HCT116 (cell line): ENCODE measurements around the gene DENND4A. TPM values are rescaled to one million over a fixed set of nuclear protein-coding genes. Genes with fewer than 3 reads are reported as not detected.

Experiments used
- ATAC-seq: fragments of 200-7000 bp; cut with Tn5 transposase; 2 replicates; pipeline ENCODE4 v1.9.1; 2020; ENCODE audit warnings: mild to moderate bottlenecking, moderate library complexity
- BruUV-seq: library from RNA; stranded (reverse); fragments of 400-500 nt; replicated peaks from 2 replicates; lab custom pipeline; 2021; lab: Mats Ljungman, UMichigan
- CTCF ChIA-PET: fragments of 300-600 bp; sonication (Branson Sonifier 250); formaldehyde crosslinking; loops from one replicate; lab custom pipeline; 2021; ENCODE audit warnings: antibody characterized with exemption; lab: Charles Lee
- POLR2A ChIA-PET: fragments of 300-600, 350-600 bp; sonication (Branson Sonifier 250); formaldehyde crosslinking; loops from one replicate; lab custom pipeline; 2021; ENCODE audit warnings: antibody characterized with exemption; lab: Charles Lee
- RAD21 ChIA-PET, 2 experiments: fragments of 300-600 bp; sonication (Branson Sonifier 250); formaldehyde crosslinking; loops; one replicate each; lab custom pipeline; 2023; ENCODE audit warnings: low total read pairs in 2 of 2; ENCODE audit not compliant: uncharacterized antibody in 2 of 2, unreplicated experiment in 2 of 2, low non-redundant PET in 1 of 2; lab: Charles Lee
- DNase-seq: peaks from one replicate; pipeline ENCODE4 v3.0.0-alpha.2; 2010; ENCODE audit warnings: low read depth, low spot score
- H2AFZ ChIP-seq: fragments of 200-600 bp; shearing (Covaris generic), sonication (generic); 2 replicates; pipeline ENCODE4 v1.6.1; 2017; ENCODE audit warnings: low read depth, mixed run types, mixed read lengths, antibody characterized with exemption, low read length; ENCODE audit not compliant: poor library complexity, severe bottlenecking
- H3K27ac ChIP-seq: 2 replicates; pipeline ENCODE4 v1.5.1; 2012; ENCODE audit warnings: low read depth, low read length
- H3K27me3 ChIP-seq: fragments of 200-600 bp; sonication (generic); 2 replicates; pipeline ENCODE4 v1.6.1; 2016; ENCODE audit warnings: mixed run types, low read length, mixed read lengths; ENCODE audit not compliant: insufficient read depth
- H3K36me3 ChIP-seq, 2 experiments: fragments of 200-500 bp in 1 of 2; fragments of 200-600 bp in 1 of 2; sonication (Bioruptor generic) in 1 of 2; sonication (generic) in 1 of 2; 2 replicates each; pipeline versions ENCODE4 v1.5.1 to v1.6.1; 2014 to 2016; ENCODE audit warnings: low read length in 2 of 2, inconsistent platforms in 1 of 2, mixed read lengths in 1 of 2, mixed run types in 1 of 2; ENCODE audit not compliant: insufficient read depth in 2 of 2, control insufficient read depth in 1 of 2
- H3K4me1 ChIP-seq, 2 experiments: fragments of 200-600 bp in 1 of 2; sonication (generic) in 1 of 2; 2 replicates each; pipeline versions ENCODE4 v1.5.1 to v1.6.1; 2012 to 2017; ENCODE audit warnings: low read length in 2 of 2, inconsistent platforms in 1 of 2, mild to moderate bottlenecking in 1 of 2, mixed read lengths in 1 of 2, mixed run types in 1 of 2, moderate library complexity in 1 of 2; ENCODE audit not compliant: insufficient read depth in 2 of 2, control insufficient read depth in 1 of 2
- H3K4me2 ChIP-seq: fragments of 200-600 bp; sonication (generic); 2 replicates; pipeline ENCODE4 v1.6.1; 2017; ENCODE audit warnings: mixed run types, low read length, mixed read lengths
- H3K4me3 ChIP-seq, 2 experiments: fragments of 200-600 bp in 1 of 2; sonication (generic) in 1 of 2; replicated peaks in 1 of 2; 2 replicates each; pipeline ENCODE4 v1.5.1; 2011 to 2016; ENCODE audit warnings: low read length in 2 of 2, control low read depth in 1 of 2, low read depth in 1 of 2, mild to moderate bottlenecking in 1 of 2, mixed read lengths in 1 of 2, mixed run types in 1 of 2
- H3K79me2 ChIP-seq: fragments of 200-600 bp; sonication (generic); 2 replicates; pipeline ENCODE4 v1.6.1; 2017; ENCODE audit warnings: mild to moderate bottlenecking, mixed run types, low read length, moderate library complexity, mixed read lengths; ENCODE audit not compliant: insufficient read depth
- H3K9ac ChIP-seq: fragments of 200-600 bp; sonication (generic); 2 replicates; pipeline ENCODE4 v1.6.1; 2016; ENCODE audit warnings: low read length, mixed read lengths
- H3K9me2 ChIP-seq: fragments of 200-600 bp; sonication (generic), shearing (Covaris generic); 2 replicates; pipeline ENCODE4 v1.6.1; 2017; ENCODE audit warnings: mixed run types, mild to moderate bottlenecking, moderate library complexity; ENCODE audit not compliant: insufficient read depth
- H3K9me3 ChIP-seq, 2 experiments: fragments of 200-500 bp in 1 of 2; fragments of 200-600 bp in 1 of 2; sonication (Bioruptor generic) in 1 of 2; sonication (generic) in 1 of 2; 2 replicates each; pipeline ENCODE4 v1.6.1; 2014 to 2017; ENCODE audit warnings: low read length in 2 of 2, mixed read lengths in 2 of 2, inconsistent platforms in 1 of 2, low read depth in 1 of 2, mild to moderate bottlenecking in 1 of 2, mixed run types in 1 of 2, moderate library complexity in 1 of 2; ENCODE audit not compliant: control insufficient read depth in 1 of 2, insufficient read depth in 1 of 2
- H4K20me1 ChIP-seq: fragments of 200-600 bp; sonication (generic), shearing (Covaris generic); 2 replicates; pipeline ENCODE4 v1.6.1; 2017; ENCODE audit warnings: mixed run types, mild to moderate bottlenecking, moderate library complexity; ENCODE audit not compliant: insufficient read depth
- CBX3 ChIP-seq: IDR thresholded peaks from 2 replicates; pipeline ENCODE4 v1.6.1; 2012; ENCODE audit warnings: low read depth
- FOSL1 ChIP-seq: IDR thresholded peaks from 2 replicates; pipeline ENCODE4 v1.6.1; 2012; ENCODE audit warnings: low read depth
- POLR2AphosphoS5 ChIP-seq: IDR thresholded peaks from 2 replicates; pipeline ENCODE4 v1.6.1; 2011; ENCODE audit warnings: mild to moderate bottlenecking, low read depth, low read length, moderate library complexity
- RAD21 ChIP-seq: IDR thresholded peaks from 2 replicates; pipeline ENCODE4 v1.6.1; 2012; ENCODE audit warnings: low read depth, mild to moderate bottlenecking
- SIN3A ChIP-seq: IDR thresholded peaks from 2 replicates; pipeline ENCODE4 v1.6.1; 2012; ENCODE audit warnings: low read depth
- SP1 ChIP-seq: IDR thresholded peaks from 2 replicates; pipeline ENCODE4 v1.6.1; 2012; ENCODE audit warnings: low read depth
- SRF ChIP-seq: IDR thresholded peaks from 2 replicates; pipeline ENCODE4 v1.6.1; 2012; ENCODE audit warnings: low read depth
- TCF7L2 ChIP-seq: IDR thresholded peaks from 2 replicates; pipeline ENCODE4 v1.7.0; 2011; ENCODE audit warnings: borderline replicate concordance, inconsistent platforms; ENCODE audit not compliant: insufficient read depth, insufficient read length; ENCODE audit errors: extremely low read depth
- YY1 ChIP-seq: IDR thresholded peaks from 2 replicates; pipeline ENCODE4 v1.6.1; 2011; ENCODE audit warnings: low read length, low read depth, moderate library complexity, mild to moderate bottlenecking; ENCODE audit not compliant: insufficient replicate concordance; ENCODE audit errors: extremely low read depth
- ZNF274 ChIP-seq: fragments of 200-500 bp; sonication (Bioruptor generic); IDR thresholded peaks from 2 replicates; pipeline ENCODE4 v1.6.1; 2014; ENCODE audit warnings: mild to moderate bottlenecking, low read depth, low read length, inconsistent platforms
- intact Hi-C: fragments of 100-400 bp; cut with micrococcal nuclease; formaldehyde crosslinking; loops from 2 replicates; pipeline ENCODE4 v1.10.0; 2022
- total RNA-seq: library from RNA; stranded (reverse); gene quantifications from one replicate; pipeline ENCODE4 v1.2.1, GENCODE V29; 2021; ENCODE audit not compliant: unreplicated experiment

The DENND4A gene
- total RNA-seq, 1 experiment from 2014 or later: 9.1 TPM

GRCh38 chr15:65777843-65778242, 14.2 kb downstream of the DENND4A start (continued):
- TF ChIP-seq POLR2AphosphoS5 (no peak), ZNF274 (no peak), SP1 (no peak), SIN3A (no peak), TCF7L2 (no peak), YY1 (no peak)
- TF ChIP-seq, all 23 proteins: peak for 0

- no peak for ATAC-seq
- no peak overlapping the region for H3K27ac ChIP-seq
- no TSS peak for BruUV-seq
- no peak overlapping the region for H3K9ac ChIP-seq
- no peak for DNase-seq
- intact Hi-C loops: no loop called here
- H3K9me3 ChIP-seq: no peaks in the 10 kb centered on the region
- no peaks in the 10 kb centered on the region for H3K4me1 ChIP-seq
- ChIA-PET CTCF (no interaction called here), RAD21 (no interaction called here), POLR2A (no interaction called here)
- TF ChIP-seq CBX3 (no peak), SRF (no peak), YY1 (no peak), POLR2AphosphoS5 (no peak)
- no peaks in the 10 kb centered on the region for H4K20me1 ChIP-seq
- H3K4me3 ChIP-seq: no peak overlapping the region
- no peaks in the 10 kb centered on the region for H3K36me3 ChIP-seq
- H2AFZ ChIP-seq: no peak overlapping the region
- H3K79me2 ChIP-seq: peaks cover 3% of the 10 kb centered on the region
- H3K9me2 ChIP-seq: no peaks in the 10 kb centered on the region
- no peaks in the 10 kb centered on the region for H3K27me3 ChIP-seq
- no peak overlapping the region for H3K4me2 ChIP-seq
Measured at GRCh38 chr15:65777053-65777452, 15.0 kb downstream of the DENND4A start.

- H3K27me3 ChIP-seq: no peaks in the 10 kb centered on the region
- no peaks in the 10 kb centered on the region for H3K36me3 ChIP-seq
- CTCF ChIA-PET: no interaction called here
- no peak overlapping the region for H3K27ac ChIP-seq
- H4K20me1 ChIP-seq: no peaks in the 10 kb centered on the region
- no peaks in the 10 kb centered on the region for H3K4me1 ChIP-seq
- H3K9me2 ChIP-seq: no peaks in the 10 kb centered on the region
- RAD21 ChIA-PET: no interaction called here
- H3K4me3 ChIP-seq: no peak overlapping the region
- no TSS peak for BruUV-seq
- TF ChIP-seq FOSL1 (no peak), RAD21 (no peak)
- H3K79me2 ChIP-seq: no peaks in the 10 kb centered on the region
- H3K4me2 ChIP-seq: no peak overlapping the region
- DNase-seq (no peak), ATAC-seq (no peak)
- H3K9ac ChIP-seq: no peak overlapping the region
- intact Hi-C loops: no loop called here
- H2AFZ ChIP-seq: no peak overlapping the region
- no peaks in the 10 kb centered on the region for H3K9me3 ChIP-seq
- POLR2A ChIA-PET: no interaction called here
Measured at GRCh38 chr15:65773386-65774111, 18.5 kb downstream of the DENND4A start.
